GM19324 (cell line): ENCODE measurements around the gene RABL6.
"Not testable (repeated sequence)": the region's sequence is repeated elsewhere in the genome, so short reads cannot be mapped to it uniquely, and the experiment has no call there.

Experiments used
- ATAC-seq: cut with Tn5 transposase; IDR thresholded peaks from one replicate; pipeline ENCODE4 v1.9.1; 2021; ENCODE audit warnings: mild to moderate bottlenecking, moderate library complexity; ENCODE audit not compliant: unreplicated experiment, low FRiP score

Gene RABL6, protein sequence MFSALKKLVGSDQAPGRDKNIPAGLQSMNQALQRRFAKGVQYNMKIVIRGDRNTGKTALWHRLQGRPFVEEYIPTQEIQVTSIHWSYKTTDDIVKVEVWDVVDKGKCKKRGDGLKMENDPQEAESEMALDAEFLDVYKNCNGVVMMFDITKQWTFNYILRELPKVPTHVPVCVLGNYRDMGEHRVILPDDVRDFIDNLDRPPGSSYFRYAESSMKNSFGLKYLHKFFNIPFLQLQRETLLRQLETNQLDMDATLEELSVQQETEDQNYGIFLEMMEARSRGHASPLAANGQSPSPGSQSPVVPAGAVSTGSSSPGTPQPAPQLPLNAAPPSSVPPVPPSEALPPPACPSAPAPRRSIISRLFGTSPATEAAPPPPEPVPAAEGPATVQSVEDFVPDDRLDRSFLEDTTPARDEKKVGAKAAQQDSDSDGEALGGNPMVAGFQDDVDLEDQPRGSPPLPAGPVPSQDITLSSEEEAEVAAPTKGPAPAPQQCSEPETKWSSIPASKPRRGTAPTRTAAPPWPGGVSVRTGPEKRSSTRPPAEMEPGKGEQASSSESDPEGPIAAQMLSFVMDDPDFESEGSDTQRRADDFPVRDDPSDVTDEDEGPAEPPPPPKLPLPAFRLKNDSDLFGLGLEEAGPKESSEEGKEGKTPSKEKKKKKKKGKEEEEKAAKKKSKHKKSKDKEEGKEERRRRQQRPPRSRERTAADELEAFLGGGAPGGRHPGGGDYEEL

DNA sequence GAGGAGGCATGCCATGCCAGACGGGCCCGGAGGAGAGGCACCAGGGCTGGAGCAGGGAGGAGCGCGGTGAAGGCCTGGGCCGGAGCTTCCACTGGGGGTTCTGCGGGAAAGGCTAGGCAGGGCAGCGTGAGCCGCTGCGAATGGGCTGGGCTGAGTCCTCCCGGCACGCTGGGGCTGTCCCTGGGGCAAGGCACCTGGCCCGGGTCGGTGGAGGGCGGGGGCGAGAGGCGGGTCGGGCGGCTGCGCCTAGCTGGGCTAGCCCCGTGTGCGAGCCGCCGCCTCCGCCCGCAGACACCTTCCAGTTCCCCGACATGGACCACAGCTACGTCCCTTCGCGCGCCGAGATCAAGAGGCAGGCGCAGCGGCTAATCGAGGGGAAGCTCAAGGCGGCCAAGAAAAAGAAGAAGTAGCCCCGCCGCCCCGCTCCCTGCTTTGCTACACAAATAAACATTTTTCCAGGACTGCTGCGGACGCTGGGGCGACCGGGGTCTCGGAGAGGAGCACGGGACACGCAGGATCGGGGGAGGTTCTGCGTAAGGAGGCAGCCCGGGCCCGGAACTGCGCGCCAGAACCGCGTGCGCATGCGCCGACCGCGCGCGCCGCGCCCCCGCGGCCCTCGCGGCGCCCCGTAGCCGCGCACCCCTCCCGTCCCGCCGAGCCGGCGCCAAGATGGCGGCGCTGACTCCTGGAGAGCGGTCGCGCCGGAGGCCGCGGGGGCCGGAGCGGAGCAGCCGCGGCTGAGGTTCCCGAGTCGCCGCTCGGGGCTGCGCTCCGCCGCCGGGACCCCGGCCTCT lies at the start of gene RABL6:
RABL6 (plus strand) TSS at position 668 of the 794 bp plus-strand sequence. CDS start 249 bp downstream, outside the sequence.
- ATAC-seq, result peak; percentile 85

DNA sequence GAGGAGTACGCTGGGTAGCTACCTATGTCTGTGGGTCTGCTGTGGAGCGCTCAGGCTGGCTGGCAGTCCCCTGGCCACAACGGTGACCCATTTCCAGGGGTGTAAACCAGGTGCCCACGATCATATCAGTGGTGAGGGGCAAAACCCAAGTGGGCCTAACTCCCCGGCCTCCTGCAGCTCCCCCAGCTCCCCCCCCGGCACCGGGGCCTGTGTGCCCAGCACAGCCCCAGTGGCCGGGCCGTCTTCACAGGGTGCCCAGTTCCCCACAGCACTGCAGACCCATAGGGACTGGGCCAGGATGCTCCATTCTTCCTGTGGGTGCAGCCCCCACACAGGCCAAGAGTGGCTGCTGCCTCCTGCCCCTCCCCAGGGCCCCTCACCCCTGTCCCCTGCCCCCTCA lies 48.7 kb upstream of the RABL6 start:
- no peak for ATAC-seq

DNA sequence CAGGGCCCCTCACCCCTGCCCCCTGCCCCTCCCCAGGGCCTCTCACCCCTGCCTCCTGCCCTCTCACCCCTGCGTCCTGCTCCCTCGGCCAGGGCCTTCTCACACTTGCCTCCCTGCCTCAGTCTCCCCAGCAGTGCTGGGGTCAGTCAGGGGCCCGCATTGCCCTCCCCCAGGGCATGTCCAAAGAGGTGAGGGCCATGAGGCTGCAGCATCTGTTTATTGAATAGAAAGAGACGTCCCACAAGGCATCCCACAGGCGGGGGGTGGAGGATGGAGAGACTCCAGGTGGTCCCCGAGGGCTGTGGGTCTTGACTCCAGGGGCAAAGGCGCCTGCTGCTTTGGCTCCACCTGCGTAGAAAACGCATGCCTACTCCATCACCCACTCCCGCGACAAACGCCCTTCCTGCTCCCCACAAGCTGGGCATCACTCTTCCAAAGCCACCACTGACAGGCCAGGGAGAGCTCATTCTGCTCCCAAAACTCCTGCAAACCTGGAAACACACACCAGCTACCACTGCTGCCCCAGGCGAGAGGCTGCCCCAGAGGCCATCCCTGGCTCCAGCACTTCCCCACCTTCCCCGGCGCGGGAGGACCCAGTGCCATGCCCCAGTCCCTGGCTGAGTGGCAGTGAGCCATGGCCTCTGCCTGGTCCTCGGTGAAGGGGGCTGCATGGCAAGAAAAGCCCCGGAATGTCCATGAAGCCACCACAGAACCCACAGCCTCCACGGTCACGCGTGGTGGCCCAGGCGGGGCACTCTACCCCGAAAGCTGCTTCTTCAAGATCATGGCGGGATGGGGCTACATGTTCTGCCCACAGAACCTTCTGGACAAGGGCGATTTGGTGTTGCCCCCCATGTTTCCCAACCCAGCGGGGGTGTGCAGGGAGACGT lies 48.1 kb upstream of the RABL6 start:
- ATAC-seq, result no peak

DNA sequence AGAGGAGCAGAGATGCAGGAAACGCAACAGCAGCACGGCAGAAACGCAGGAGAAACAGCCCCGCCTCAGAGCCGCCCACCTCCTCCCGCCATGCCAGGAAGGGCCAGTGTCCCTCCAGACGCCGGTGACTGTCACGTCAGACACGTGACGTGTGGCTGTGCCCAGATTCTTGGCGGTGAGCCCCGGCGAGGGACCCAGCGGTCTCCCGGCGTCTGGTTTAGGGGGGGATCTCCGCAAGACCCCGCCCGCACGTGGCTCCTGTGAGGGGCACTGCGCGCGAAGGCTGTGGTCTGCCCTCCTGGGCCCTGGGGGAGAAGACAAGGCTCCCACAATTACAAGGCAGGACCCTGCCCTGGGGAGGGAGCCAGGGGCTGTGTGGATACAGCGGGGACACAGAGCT lies 47.3 kb upstream of the RABL6 start:
- no peak for ATAC-seq

DNA sequence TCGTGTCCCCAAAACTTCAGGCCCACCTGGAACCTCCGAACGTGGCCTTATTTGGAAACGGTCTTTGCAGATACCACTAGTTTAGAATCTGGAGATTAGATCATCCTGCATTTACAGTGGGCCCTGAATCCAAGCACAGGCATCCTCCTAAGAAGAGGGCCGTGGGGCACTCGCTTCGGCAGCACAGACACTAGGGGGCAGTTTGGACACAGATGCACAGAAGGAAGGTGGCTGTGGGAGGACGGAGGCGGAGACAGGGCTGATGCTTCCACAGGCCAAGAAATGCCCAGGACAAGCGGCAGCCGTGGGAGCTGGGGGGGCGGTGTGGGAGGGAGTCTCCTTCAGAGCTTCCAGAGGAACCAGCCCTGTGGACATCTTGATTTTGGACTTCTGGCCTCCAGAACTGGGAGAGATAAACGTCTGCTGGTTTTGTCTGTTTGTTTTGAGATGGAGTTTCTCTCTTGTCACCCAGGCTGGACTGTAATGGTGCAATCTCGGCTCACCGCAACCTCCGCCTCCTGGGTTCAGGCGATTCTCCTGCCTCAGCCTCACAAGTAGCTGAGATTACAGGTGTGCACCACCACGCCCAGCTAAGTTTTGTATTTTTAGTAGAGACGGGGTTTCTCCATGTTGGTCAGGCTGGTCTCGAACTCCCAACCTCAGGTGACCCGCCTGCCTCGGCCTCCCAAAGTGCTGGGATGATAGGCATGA lies 46.8 kb upstream of the RABL6 start:
- ATAC-seq, result not testable (repeated sequence)

DNA sequence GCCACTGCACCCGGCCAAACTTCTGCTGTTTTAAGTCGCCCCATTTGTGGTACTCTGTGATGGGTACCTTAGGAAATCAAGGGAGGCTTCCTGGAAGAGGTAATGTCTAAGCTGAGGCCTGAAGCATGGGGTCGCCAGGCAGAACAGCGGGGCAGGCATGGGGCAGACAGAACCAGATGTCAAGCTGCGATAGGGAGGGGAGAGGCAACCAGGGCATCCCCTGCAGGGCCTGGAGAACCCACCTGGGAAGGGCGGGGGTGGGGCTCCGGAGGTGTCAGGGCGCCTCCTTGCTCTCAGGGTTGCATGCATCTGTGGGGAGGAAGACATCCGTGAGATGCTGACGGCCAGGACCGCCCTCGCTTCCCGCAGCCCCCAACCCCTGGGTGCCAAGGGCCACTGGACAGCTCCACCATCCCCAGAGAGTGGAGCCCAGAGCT lies 46.2 kb upstream of the RABL6 start:
- no peak for ATAC-seq

DNA sequence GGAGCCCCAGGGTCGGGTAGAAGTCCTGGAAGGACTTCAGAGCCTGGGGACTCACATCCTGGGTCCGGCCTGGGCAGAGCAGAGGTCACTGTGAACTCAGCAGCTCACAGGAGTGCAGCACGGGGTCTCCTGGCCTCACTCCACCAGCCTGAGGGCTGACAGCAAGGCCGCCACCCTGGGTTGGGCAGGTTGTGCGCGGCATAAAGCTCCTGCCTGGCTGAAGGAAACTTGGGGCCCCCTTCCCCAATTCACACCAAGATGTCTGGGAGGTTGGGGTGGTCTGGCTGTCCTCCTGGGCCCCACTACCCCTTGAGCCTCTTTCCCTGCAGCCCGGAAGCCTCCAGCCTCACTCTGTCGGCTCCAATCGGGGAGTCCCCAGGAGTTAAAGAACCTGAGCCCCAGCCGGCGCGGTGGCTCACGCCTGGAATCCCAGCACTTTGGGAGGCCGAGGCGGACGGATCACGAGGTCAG lies 45.5 kb upstream of the RABL6 start:
- ATAC-seq, result no peak

DNA sequence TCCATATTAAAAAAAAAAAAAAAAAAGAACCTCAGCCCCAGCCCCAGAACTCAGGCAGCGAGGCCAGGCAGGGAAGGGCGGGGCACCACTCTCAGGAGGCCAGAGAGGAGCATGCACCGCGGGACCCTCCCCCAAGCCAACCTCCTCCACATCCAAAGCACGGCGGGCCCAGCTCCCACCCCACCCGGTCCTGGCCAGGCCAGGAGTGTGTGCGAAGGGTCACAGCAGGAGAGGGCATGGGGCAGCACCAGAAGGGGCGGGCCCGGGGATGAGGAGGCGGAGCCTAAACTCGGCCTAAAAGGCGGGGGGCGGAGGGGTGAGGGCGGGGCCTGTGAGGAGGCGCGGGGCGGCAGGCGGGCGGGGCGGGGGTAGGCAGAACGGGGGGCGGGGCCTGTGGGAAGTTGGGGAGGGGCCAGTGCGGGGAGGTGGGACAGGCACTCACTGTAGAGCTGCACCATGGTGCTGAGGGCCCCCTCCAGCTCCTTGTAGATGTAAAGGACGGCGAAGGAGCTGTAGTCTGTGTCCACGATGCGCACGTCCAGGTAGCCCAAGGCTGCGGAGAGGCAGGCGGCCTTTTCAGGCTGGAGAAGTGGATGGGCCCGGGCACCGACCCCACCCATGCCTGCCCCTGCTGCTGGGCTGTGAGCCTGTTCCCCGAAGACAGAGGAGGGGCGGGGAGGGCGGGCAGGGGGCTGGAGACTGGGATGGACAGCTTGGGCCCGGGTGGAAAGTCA lies 44.7 kb upstream of the RABL6 start:
- no peak for ATAC-seq

DNA sequence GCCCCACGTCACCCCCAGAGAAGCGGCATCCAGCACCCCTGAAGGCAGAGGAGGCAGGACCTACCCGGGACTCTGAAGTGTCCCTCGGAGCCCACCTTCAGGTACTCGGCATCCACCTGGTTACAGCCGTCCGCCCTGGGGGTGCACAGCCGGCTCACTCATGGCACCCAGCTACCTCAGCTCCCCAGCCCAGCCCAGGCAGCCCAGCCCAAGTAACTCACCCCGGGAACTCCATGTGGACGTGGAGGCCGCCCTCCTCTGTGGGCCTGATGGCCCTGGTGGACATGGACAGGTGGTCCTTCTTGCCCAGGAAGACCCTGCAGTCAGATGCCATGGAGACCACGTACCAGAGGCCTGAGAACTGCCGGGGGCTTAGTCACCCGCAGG lies 44.1 kb upstream of the RABL6 start:
- ATAC-seq, result no peak

DNA sequence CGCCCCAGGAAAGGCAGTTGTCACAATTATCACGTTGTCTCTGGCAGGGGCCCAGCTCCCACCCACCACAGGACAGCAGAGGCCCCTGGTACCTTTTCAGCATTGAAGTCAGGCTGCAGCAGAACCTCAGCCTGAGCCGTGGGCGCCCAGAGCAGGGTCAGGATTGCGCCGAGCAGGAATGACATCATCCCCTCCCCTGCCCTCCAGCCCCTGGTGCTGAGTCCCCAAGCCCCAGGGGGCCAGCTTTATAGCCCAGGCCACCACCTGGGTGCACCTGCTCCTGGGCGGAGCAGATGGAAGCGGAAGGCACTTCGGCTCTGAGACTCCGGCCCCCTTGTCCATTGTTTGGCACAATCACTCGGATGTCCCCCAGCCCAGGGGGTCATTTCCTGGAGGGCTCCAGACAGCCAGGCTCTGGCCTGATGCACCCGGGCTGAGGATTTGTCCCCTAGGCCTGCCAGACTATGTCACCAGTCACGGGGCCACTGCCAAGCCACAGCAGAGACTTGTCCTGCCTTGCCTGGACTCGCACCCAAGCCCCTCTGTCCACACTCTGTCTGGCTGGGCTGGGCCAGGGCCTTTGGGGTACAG lies 43.4 kb upstream of the RABL6 start, which contains the start of gene LCN15:
LCN15 (minus strand) TSS at position 218 of the 591 bp plus-strand sequence; CDS start at position 188, 30 bp downstream.
- ATAC-seq, result no peak

DNA sequence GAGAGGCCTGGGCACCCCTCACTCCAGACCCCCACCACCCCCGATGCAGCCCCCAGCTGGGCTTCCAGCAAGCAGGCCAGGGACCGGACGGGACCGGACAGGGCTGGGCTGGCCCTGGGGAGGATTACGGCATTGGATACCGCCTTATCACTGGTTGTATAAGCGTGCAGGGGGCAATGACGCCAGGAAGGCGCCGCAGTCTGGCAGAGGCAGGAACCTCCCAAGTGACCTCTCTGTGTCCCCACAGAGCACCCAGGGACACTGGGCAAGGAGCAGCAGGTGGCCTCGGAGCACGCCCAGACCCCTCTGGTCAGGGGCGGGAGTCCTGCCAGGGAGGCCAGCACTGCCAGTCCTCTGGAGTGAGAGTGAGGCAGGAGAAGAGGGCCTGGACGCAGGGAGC lies 42.7 kb upstream of the RABL6 start:
- ATAC-seq, result no peak

DNA sequence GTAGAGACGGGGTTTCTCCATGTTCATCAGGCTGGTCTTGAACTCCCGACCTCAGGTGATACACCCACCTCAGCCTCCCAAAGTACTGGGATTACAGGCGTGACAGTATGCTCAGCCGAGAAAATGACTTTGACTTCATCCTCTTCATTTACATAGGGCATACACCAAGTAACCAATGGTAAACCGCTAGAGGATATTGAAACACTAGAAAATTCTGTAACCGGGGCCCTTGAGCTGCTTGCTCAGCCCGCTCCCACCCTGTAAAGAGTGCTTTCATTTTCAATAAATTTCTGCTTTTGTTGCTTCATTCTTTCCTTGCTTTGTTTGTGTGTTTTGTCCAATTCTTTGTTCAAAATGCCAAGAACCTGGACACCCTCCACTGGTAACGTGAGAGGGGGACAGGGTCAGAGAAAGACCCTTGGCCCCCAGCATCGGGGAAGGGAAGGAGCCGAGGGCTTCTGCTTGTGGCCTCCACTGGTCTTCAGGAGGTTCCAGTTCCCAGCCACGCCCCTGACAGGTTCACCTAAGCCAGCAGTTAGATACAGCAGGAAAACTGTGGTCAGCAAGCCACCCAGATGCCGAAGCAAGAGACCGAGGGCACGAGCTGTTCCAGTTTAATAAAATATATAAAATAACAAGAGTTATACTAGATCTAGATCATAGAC lies 41.9 kb upstream of the RABL6 start:
- ATAC-seq, result peak; percentile 60

DNA sequence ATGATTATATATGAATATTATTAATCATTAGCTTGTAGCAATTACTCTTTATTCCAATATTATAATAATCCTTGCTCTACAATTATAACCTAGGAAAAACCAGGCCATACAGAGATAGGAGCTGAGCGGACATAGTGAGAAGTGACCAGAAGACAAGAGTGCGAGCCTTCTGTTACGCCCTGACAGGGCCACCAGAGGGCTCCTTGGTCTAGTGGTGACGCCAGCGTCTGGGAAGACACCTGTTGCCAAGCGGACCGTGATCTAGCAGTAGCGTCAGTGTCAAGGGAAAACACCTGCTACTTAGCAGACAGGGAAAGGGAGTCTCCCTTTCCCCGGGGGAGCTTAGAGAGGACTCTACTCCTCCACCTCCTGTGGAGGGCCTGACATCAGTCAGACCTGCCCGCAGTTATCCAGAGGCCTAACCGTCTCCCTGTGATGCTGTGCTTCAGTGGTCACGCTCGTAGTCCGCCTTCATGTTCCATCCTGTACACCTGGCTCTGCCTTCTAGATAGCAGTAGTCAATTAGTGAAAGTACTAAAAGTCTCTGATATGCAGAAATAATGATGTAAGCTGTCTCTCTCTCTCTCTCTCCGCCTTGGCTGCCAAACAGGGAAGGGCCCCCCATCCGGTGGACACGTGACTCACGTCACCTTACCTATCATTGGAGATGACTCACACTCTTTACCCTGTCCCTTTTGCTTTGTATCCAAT lies 41.2 kb upstream of the RABL6 start:
- not testable (repeated sequence) for ATAC-seq

DNA sequence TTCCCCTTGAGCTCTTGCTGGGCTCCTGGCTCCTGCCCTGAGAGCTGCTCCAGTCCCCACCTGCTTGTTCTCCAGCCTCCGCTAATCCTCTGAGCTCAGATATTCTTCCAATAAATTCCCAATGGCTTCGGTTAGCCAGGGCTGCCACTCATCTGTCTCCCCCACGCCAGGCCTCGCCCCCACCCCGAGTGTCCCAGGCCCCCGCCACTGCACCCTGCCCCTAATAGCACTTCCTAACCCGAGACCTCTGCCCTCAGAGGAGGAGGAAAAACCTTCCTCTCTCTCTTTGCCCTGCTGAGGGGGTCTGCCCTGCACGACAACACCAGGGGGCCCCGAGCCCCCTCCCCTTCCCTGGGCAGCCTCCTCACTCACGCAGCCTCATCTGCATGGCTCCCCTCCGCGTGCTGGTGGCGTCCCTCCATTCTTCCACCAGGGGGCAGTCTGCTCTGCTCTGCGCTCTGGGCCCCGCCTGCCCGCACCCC lies 38.0 kb upstream of the RABL6 start:
- ATAC-seq, result no peak

DNA sequence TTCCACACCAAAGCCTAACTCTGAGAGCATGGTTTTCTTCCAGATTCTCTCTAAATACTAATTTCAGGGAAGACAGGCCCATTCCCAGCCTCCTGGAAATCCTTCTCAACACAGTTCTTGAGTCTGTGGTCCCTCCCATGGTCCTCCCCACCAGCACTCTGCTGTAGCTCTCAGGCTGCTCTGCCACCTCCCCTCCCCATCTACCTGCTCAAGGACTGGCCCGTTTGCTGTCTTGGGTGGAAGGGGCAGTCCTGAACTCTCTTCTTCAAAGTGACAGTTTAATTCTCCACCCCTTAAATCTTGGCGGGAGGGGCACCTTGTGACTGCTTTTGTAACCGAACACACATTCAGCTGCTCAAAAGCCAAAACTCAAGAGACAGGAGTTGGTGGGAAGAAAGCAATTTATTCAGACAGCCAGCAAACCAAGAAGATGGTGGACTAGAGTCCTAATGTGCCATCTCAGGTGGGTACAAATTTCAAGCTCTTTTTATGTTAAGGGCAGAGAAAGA lies 35.8 kb upstream of the RABL6 start:
- ATAC-seq, result no peak

DNA sequence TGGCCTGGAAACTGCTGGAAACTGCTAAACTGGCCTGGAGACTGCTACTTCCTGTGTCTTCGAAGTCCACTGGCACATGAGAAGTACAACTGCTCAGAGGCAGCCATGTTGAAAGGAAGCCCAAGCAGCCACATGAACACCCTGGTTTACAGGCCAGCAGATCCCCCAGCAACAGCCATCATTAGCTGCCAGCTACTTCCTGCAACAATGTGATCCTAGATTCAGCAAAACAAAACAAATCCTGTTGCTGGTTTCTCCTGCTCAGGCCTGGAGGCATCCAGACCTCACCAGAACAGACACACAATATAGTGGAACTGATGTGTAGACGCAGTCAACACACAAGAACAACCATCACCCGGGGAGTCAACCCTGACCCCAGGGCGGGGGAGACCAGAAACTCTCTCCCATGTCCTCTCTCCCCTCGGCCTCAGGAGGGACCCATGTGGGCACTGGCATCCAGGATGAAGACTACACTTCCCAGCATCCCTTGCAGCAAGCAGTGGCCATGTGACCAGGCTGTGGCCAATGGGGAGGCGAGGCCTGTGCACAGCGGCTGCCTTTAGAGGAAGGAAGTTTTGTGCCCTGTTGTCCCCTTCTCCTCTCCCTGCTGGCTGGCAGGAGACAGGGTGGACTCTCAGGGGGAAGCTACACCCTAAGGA lies 34.2 kb upstream of the RABL6 start:
- ATAC-seq, result no peak
